Liver (tissue), 9 donors: ENCODE results near the gene CPSF4L. TPM values are rescaled to one million over a fixed set of nuclear protein-coding genes. Genes with fewer than 3 reads are reported as not detected.
A peak's percentile ranks its signal among the peaks of the same experiment; 100 is the strongest.

ENCODE experiments used
- DNase-seq: peaks from one replicate; pipeline ENCODE4 v3.0.0-alpha.2; 2017; ENCODE audit warnings: low spot score
- H3K27ac ChIP-seq, 2 donors: one replicate each; pipeline ENCODE4 v1.7.0; 2013; ENCODE audit warnings: inconsistent platforms in 2 of 2, low read length in 2 of 2, control low read depth in 1 of 2, low read depth in 1 of 2, mild to moderate bottlenecking in 1 of 2
- H3K27me3 ChIP-seq, 4 donors: one replicate each; pipeline versions ENCODE4 v1.6.1 to v1.7.0; 2013; ENCODE audit warnings: low read length in 3 of 4, inconsistent platforms in 1 of 4, mild to moderate bottlenecking in 1 of 4, moderate library complexity in 1 of 4; ENCODE audit not compliant: control insufficient read depth in 4 of 4, insufficient read depth in 4 of 4
- H3K36me3 ChIP-seq, 4 donors: one replicate each; pipeline versions ENCODE4 v1.6.1 to v1.7.0; 2013; ENCODE audit warnings: low read length in 3 of 4, mild to moderate bottlenecking in 3 of 4, low read depth in 1 of 4, moderate library complexity in 1 of 4; ENCODE audit not compliant: control insufficient read depth in 4 of 4, insufficient read depth in 3 of 4
- H3K4me1 ChIP-seq, 4 donors: one replicate each; pipeline versions ENCODE4 v1.6.1 to v1.7.0; 2013; ENCODE audit warnings: low read length in 3 of 4, mild to moderate bottlenecking in 3 of 4, moderate library complexity in 1 of 4; ENCODE audit not compliant: control insufficient read depth in 4 of 4, insufficient read depth in 4 of 4
- H3K4me3 ChIP-seq, 3 donors: one replicate each; pipeline versions ENCODE4 v1.6.1 to v1.7.0; 2013; ENCODE audit warnings: low read length in 3 of 3, control low read depth in 1 of 3, low read depth in 1 of 3, mild to moderate bottlenecking in 1 of 3
- H3K9ac ChIP-seq, 2 donors: one replicate each; pipeline ENCODE4 v1.7.0; 2013; ENCODE audit warnings: low read length in 2 of 2, mild to moderate bottlenecking in 2 of 2, moderate library complexity in 2 of 2, control low read depth in 1 of 2, low read depth in 1 of 2
- H3K9me3 ChIP-seq, 4 donors: one replicate each; pipeline versions ENCODE4 v1.6.1 to v1.7.0; 2013; ENCODE audit warnings: low read length in 3 of 4; ENCODE audit not compliant: control insufficient read depth in 4 of 4
- ATF3 ChIP-seq: IDR thresholded peaks from 2 replicates; pipeline ENCODE4 v1.6.1; 2016; ENCODE audit warnings: antibody characterized with exemption
- EGR1 ChIP-seq, 2 donors: IDR thresholded peaks; 2 replicates each; pipeline ENCODE4 v1.6.1; 2016 to 2018; ENCODE audit warnings: antibody characterized with exemption in 2 of 2, low read depth in 2 of 2
- FOXA1 ChIP-seq: IDR thresholded peaks from 2 replicates; pipeline ENCODE4 v1.6.1; 2016; ENCODE audit warnings: antibody characterized with exemption
- FOXA2 ChIP-seq: IDR thresholded peaks from 2 replicates; pipeline ENCODE4 v1.6.1; 2016; ENCODE audit warnings: antibody characterized with exemption
- GABPA ChIP-seq, 2 donors: IDR thresholded peaks in 1 of 2; conservative IDR thresholded peaks in 1 of 2; 2 replicates each; pipeline ENCODE4 v1.6.1; 2016; ENCODE audit warnings: antibody characterized with exemption in 2 of 2, mild to moderate bottlenecking in 1 of 2, moderate library complexity in 1 of 2
- HNF4A ChIP-seq, 2 donors: conservative IDR thresholded peaks; 2 replicates each; pipeline ENCODE4 v1.6.1; 2016; ENCODE audit warnings: antibody characterized with exemption in 2 of 2, mild to moderate bottlenecking in 2 of 2
- HNF4G ChIP-seq: IDR thresholded peaks from 2 replicates; pipeline ENCODE4 v1.6.1; 2016; ENCODE audit warnings: antibody characterized with exemption
- JUND ChIP-seq, 2 donors: IDR thresholded peaks; 2 replicates each; pipeline ENCODE4 v1.6.1; 2016; ENCODE audit warnings: antibody characterized with exemption in 2 of 2
- MAX ChIP-seq: IDR thresholded peaks from 2 replicates; pipeline ENCODE4 v1.6.1; 2016; ENCODE audit warnings: antibody characterized with exemption
- NR2F2 ChIP-seq: IDR thresholded peaks from 2 replicates; pipeline ENCODE4 v1.6.1; 2016; ENCODE audit warnings: antibody characterized with exemption
- RAD21 ChIP-seq, 2 donors: IDR thresholded peaks; 2 replicates each; pipeline ENCODE4 v1.6.1; 2016; ENCODE audit warnings: antibody characterized with exemption in 2 of 2, mild to moderate bottlenecking in 2 of 2
- RXRA ChIP-seq, 2 donors: IDR thresholded peaks; 2 replicates each; pipeline ENCODE4 v1.6.1; 2017 to 2018; ENCODE audit warnings: antibody characterized with exemption in 2 of 2, mild to moderate bottlenecking in 1 of 2
- SP1 ChIP-seq: IDR thresholded peaks from 2 replicates; pipeline ENCODE4 v1.6.1; 2018; ENCODE audit warnings: antibody characterized with exemption, mild to moderate bottlenecking
- YY1 ChIP-seq: IDR thresholded peaks from 2 replicates; pipeline ENCODE4 v1.6.1; 2016; ENCODE audit warnings: antibody characterized with exemption, mild to moderate bottlenecking
- WGBS: extraction: QIAGEN DNeasy Blood & Tissue Kit; methylation state at CpG from one replicate; pipeline ENCODE4 v1.1.7; 2013; 5-methylcytosine and 5-hydroxymethylcytosine counted together
- polyA plus RNA-seq, 2 donors: library from polyadenylated mRNA; stranded (reverse) in 1 of 2; unstranded in 1 of 2; fragments of 200-250 nt in 1 of 2; fragments of >200 nt in 1 of 2; fragmentation: Nextera tagmentation in 1 of 2; extraction: Ambion mirVana in 1 of 2; gene quantifications; one replicate each; pipeline versions ENCODE4 v1.2.1 to v1.2.3, GENCODE V29; 2013 to 2015
- total RNA-seq, 2 donors: library from RNA; depleted of rRNA; stranded (reverse); fragments of >200 nt; gene quantifications; one replicate each; pipeline ENCODE4 v1.2.3, GENCODE V29; 2014
- TF ChIP-seq, protein P1 (sequence below): IDR thresholded peaks from 2 replicates; pipeline ENCODE4 v1.6.1; 2016; ENCODE audit warnings: antibody characterized with exemption
- TF ChIP-seq, protein P2 (sequence below): fragments of 150-350 bp; IDR thresholded peaks from 2 replicates; pipeline ENCODE4 v1.5.1; 2017; ENCODE audit warnings: improper control_type of control experiment, low read depth, low read length; ENCODE audit not compliant: missing input control
- TF ChIP-seq, protein P3 (sequence below): IDR thresholded peaks from 2 replicates; pipeline ENCODE4 v1.6.1; 2016; ENCODE audit warnings: antibody characterized with exemption, mild to moderate bottlenecking
- donor health status: healthy.
- donor health status: healthy.
- donor health status: healthy.
- donor health status: healthy.
- donor health status: healthy.

Gene CPSF4L
- total and polyA plus RNA-seq, 4 donors, result not detected

DNA sequence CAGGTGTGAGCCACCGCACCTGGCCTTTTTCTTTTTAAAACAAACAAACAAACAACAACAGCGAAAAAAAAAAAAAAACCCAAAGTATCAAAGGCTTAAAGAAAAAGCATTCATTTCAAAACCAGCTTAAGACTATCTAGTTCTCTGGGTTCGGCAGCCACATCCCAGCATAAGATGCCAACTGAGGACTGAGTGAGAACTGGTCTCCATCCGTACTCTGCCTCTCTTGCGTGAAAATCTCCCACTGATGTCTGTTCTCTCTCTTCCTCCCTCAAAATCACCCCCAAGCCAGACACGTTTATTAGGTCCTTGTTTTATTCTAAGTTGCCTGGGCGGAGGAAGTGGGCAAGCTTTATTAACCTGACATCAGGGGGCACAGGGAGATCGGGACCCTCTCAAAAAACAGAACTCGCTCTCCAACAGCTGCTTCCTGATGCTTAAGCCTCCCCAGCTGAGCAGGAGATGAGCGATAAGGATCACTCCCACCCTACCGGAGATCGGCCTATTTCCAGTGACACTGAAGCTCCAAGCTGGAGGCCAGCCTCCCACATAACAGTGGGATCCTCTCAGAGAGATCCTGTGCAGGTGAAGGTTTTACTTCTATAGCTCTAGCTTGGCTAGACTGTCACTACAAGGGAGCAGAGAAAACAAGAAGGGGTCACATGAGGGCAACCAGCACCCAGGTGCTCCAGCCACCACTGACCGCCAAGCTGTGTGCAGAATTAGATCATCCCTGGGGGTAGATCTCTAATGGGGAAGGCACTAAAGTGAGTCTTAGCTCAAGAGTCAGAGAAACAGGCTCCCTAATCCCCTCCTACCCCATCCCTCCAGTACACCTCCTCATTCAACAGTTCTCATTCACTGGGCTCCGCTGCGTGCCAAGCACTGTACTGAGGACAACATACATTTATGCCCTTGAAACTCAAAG, 36.5 kb upstream of the CPSF4L start:
- H3K4me3 ChIP-seq, result no peak overlapping the region
- no peaks in the 10 kb centered on the region for H3K27me3 ChIP-seq
- H3K27ac ChIP-seq, result peak overlapping the region; percentile 24 to 31
- H3K36me3 ChIP-seq, result peaks cover 0 to 2% (median 0%) of the 10 kb centered on the region in 4 donors
- H3K4me1 ChIP-seq, result peaks cover 15 to 49% (median 30%) of the 10 kb centered on the region in 4 donors
- TF ChIP-seq YY1 (no peak), RXRA (IDR thresholded peaks at IDR 0.05) (peak; percentile 58 to 63)
- TF ChIP-seq, protein P1, sequence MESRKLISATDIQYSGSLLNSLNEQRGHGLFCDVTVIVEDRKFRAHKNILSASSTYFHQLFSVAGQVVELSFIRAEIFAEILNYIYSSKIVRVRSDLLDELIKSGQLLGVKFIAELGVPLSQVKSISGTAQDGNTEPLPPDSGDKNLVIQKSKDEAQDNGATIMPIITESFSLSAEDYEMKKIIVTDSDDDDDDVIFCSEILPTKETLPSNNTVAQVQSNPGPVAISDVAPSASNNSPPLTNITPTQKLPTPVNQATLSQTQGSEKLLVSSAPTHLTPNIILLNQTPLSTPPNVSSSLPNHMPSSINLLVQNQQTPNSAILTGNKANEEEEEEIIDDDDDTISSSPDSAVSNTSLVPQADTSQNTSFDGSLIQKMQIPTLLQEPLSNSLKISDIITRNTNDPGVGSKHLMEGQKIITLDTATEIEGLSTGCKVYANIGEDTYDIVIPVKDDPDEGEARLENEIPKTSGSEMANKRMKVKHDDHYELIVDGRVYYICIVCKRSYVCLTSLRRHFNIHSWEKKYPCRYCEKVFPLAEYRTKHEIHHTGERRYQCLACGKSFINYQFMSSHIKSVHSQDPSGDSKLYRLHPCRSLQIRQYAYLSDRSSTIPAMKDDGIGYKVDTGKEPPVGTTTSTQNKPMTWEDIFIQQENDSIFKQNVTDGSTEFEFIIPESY, result no peak
- no peak overlapping the region for H3K9ac ChIP-seq
- no peak for DNase-seq
- H3K9me3 ChIP-seq, result no peaks in the 10 kb centered on the region
- WGBS, result 66% methylated on average over 15 of the region's 15 CpGs

- Histone ChIP-seq H3K27ac (peak overlapping the region; percentile 94 to 95), H3K4me1 (peaks cover 35 to 66% (median 57%) of the 10 kb centered on the region in 4 donors), H3K36me3 (no peaks in the 10 kb centered on the region), H3K27me3 (no peaks in the 10 kb centered on the region), H3K9me3 (no peaks in the 10 kb centered on the region), H3K4me3 (no peak overlapping the region), H3K9ac (peak overlapping the region; percentile 59 to 78)
- no peak for DNase-seq
- TF ChIP-seq JUND (IDR thresholded peaks at IDR 0.05) (peak; percentile 41 to 61), RAD21 (IDR thresholded peaks at IDR 0.05) (peak; percentile 18 to 44), MAX (peak; percentile 97), GABPA (IDR thresholded peaks at IDR 0.05 in 1 of 2, conservative IDR thresholded peaks at IDR 0.05 in 1 of 2) (no peak), HNF4A (conservative IDR thresholded peaks at IDR 0.05) (peak; percentile 57 to 62), ATF3 (peak; percentile 31), HNF4G (no peak), FOXA1 (peak; percentile 21), YY1 (peak; percentile 95), NR2F2 (no peak), FOXA2 (peak; percentile 12), EGR1 (IDR thresholded peaks at IDR 0.05; ENCODE audit: low read depth in 2 of 2) (no peak), SP1 (peak; percentile 60), RXRA (IDR thresholded peaks at IDR 0.05) (peak; percentile 69 to 89)
- TF ChIP-seq, protein P2, sequence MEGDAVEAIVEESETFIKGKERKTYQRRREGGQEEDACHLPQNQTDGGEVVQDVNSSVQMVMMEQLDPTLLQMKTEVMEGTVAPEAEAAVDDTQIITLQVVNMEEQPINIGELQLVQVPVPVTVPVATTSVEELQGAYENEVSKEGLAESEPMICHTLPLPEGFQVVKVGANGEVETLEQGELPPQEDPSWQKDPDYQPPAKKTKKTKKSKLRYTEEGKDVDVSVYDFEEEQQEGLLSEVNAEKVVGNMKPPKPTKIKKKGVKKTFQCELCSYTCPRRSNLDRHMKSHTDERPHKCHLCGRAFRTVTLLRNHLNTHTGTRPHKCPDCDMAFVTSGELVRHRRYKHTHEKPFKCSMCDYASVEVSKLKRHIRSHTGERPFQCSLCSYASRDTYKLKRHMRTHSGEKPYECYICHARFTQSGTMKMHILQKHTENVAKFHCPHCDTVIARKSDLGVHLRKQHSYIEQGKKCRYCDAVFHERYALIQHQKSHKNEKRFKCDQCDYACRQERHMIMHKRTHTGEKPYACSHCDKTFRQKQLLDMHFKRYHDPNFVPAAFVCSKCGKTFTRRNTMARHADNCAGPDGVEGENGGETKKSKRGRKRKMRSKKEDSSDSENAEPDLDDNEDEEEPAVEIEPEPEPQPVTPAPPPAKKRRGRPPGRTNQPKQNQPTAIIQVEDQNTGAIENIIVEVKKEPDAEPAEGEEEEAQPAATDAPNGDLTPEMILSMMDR, result no peak
- TF ChIP-seq, protein P1, result no peak
- TF ChIP-seq, protein P3, sequence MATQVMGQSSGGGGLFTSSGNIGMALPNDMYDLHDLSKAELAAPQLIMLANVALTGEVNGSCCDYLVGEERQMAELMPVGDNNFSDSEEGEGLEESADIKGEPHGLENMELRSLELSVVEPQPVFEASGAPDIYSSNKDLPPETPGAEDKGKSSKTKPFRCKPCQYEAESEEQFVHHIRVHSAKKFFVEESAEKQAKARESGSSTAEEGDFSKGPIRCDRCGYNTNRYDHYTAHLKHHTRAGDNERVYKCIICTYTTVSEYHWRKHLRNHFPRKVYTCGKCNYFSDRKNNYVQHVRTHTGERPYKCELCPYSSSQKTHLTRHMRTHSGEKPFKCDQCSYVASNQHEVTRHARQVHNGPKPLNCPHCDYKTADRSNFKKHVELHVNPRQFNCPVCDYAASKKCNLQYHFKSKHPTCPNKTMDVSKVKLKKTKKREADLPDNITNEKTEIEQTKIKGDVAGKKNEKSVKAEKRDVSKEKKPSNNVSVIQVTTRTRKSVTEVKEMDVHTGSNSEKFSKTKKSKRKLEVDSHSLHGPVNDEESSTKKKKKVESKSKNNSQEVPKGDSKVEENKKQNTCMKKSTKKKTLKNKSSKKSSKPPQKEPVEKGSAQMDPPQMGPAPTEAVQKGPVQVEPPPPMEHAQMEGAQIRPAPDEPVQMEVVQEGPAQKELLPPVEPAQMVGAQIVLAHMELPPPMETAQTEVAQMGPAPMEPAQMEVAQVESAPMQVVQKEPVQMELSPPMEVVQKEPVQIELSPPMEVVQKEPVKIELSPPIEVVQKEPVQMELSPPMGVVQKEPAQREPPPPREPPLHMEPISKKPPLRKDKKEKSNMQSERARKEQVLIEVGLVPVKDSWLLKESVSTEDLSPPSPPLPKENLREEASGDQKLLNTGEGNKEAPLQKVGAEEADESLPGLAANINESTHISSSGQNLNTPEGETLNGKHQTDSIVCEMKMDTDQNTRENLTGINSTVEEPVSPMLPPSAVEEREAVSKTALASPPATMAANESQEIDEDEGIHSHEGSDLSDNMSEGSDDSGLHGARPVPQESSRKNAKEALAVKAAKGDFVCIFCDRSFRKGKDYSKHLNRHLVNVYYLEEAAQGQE, result peak; percentile 78
- WGBS, result 26% methylated on average over 9 of the region's 9 CpGs
These were observed 31.8 kb upstream of the CPSF4L start for GRCh38 chr17:73293480-73293911.
